HG03571 (cell line): ENCODE data around the gene GOLGA6C.
"Not testable (repeated sequence)": the region's sequence is repeated elsewhere in the genome, so short reads cannot be mapped to it uniquely, and the experiment has no call there.

Experiments
- ATAC-seq: cut with Tn5 transposase; IDR thresholded peaks from one replicate; pipeline ENCODE4 v1.9.1; 2021; ENCODE audit not compliant: unreplicated experiment

GOLGA6C gene

GRCh38 chr15:75251343-75251742 lies 6.8 kb upstream of the GOLGA6C start:
- not testable (repeated sequence) for ATAC-seq

- not testable (repeated sequence) for ATAC-seq
These were observed 5.8 kb upstream of the GOLGA6C start for GRCh38 chr15:75252285-75252684.

- ATAC-seq = not testable (repeated sequence)
These were observed 648 bp downstream of the GOLGA6C start for GRCh38 chr15:75258620-75259343.

- ATAC-seq = not testable (repeated sequence)
These were observed 1.7 kb downstream of the GOLGA6C start for GRCh38 chr15:75259873-75260272.

- ATAC-seq = not testable (repeated sequence)
These were observed 15.7 kb downstream of the GOLGA6C start for GRCh38 chr15:75273751-75274359.

GRCh38 chr15:75274509-75275107 lies 16.5 kb downstream of the GOLGA6C start:
- ATAC-seq = not testable (repeated sequence)

- ATAC-seq = not testable (repeated sequence)
These were observed 17.5 kb downstream of the GOLGA6C start for GRCh38 chr15:75275617-75276016.

GRCh38 chr15:75278497-75278896 lies 20.4 kb downstream of the GOLGA6C start:
- ATAC-seq = not testable (repeated sequence)

GRCh38 chr15:75282572-75282971 lies 24.4 kb downstream of the GOLGA6C start, which contains the start of gene GOLGA6D:
Gene GOLGA6D (plus strand): TSS chr15:75282835. CDS start chr15:75282876, 41 bp downstream.
- ATAC-seq = not testable (repeated sequence)

- ATAC-seq = not testable (repeated sequence)
These were observed 26.0 kb downstream of the GOLGA6C start for GRCh38 chr15:75284152-75284551.

GRCh38 chr15:75293660-75294059 lies 35.5 kb downstream of the GOLGA6C start:
- ATAC-seq = not testable (repeated sequence)

GRCh38 chr15:75298541-75299310 lies 40.6 kb downstream of the GOLGA6C start:
- ATAC-seq = not testable (repeated sequence)

- ATAC-seq = not testable (repeated sequence)
These were observed 41.2 kb downstream of the GOLGA6C start for GRCh38 chr15:75299311-75299688.

- ATAC-seq = not testable (repeated sequence)
These were observed 41.9 kb downstream of the GOLGA6C start for GRCh38 chr15:75300026-75300425.

- ATAC-seq = no peak
These were observed 44.2 kb downstream of the GOLGA6C start for GRCh38 chr15:75302318-75302717.

- ATAC-seq = not testable (repeated sequence)
These were observed 44.6 kb downstream of the GOLGA6C start for GRCh38 chr15:75302753-75303152.

GRCh38 chr15:75306188-75306587 lies 48.1 kb downstream of the GOLGA6C start:
- no peak for ATAC-seq

- no peak for ATAC-seq
These were observed 49.8 kb downstream of the GOLGA6C start for GRCh38 chr15:75307778-75308390.

GRCh38 chr15:75309711-75310110 lies 51.6 kb downstream of the GOLGA6C start:
- no peak for ATAC-seq

GRCh38 chr15:75312548-75312947 lies 54.4 kb downstream of the GOLGA6C start:
- ATAC-seq = not testable (repeated sequence)
